ENCODE measurements around the gene C7orf57.

The C7orf57 gene

DNA sequence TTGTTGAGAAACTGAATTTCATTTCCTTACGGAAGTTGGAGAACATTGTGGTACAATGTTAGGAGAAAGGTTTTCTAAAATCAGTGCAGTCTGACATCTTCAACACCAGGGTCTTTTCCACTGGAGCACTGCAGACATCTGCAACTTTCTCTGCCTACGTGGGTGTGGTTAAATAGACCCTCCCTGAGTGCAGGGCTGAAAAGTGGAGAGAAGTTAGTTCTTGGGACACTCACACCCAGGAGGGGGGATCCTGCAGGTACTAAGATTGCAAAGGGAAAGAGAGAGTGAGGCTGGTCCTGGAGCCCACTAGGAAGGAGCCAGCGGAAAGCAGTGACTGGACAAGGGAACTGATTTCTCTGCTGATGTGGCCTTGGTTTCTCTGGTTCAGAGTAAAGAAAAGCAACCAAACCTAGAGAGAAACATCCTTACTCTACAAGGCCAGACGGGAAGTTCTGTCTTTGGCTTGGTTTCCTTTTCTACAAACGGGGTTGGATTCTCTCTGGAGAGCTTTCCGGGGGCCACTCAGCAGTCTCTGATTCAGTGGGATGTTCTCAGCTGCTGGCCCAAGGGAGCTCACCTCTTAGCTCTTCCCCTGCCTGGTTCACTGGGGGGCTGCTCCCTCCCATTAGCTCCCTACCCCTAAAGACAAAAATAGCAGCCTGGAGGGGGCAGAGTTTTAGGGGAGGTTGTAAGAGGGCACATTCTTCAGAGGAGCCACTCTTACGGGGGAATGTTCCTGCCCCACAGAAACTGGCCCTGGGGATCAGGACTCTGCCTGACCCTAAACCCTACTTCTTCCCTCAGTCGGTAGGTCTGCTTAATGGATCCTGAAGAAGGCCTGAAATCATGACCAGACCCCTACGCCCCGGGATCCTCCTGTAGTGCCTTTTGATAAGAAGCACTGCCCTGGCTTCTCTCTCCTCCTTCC lies 56.4 kb downstream of the C7orf57 start:
- no peaks in the 10 kb centered on the region for H3K27me3 ChIP-seq (ENCODE audit: control insufficient read depth in 2 of 2, insufficient read depth in 2 of 2, low read length in 2 of 2)
- H3K9me3 ChIP-seq (ENCODE audit: control insufficient read depth in 2 of 2, low read length in 2 of 2): no peaks in the 10 kb centered on the region
- peaks cover 19 to 21% of the 10 kb centered on the region in 2 donors for H3K36me3 ChIP-seq (ENCODE audit: control insufficient read depth in 2 of 2, insufficient read depth in 2 of 2, low read length in 2 of 2)
- no peak overlapping the region for H3K9ac ChIP-seq (ENCODE audit: low read depth in 1 of 2, low read length in 2 of 2)
- H3K27ac ChIP-seq (ENCODE audit: low read depth in 2 of 2, low read length in 2 of 2): no peak overlapping the region
- no peak overlapping the region for H3K4me3 ChIP-seq (ENCODE audit: low read length in 2 of 2)
- H3K4me1 ChIP-seq (ENCODE audit: control insufficient read depth in 2 of 2, insufficient read depth in 2 of 2, low read length in 2 of 2): peaks cover 21 to 25% of the 10 kb centered on the region in 2 donors

DNA sequence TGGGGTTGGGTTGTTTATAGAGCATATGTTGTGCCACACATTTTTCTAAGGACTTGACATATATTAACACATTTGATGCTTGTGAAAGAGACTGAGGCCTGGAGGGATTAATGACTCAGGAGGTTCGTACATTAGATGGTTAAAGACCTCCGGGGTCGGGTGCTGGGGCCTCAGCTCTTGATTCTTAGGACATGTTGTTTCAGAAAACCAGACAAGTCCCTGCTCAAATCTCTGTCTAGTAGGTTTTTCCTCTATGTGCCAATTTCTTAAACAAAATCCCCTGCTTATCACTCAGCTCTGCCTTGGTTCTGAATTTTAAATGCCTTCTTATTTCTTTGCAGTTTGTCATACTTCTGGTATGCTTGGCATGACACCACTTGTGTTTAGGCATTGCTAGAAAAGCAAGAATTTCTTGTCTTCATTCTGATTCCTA lies 59.5 kb downstream of the C7orf57 start:
- no peak overlapping the region for H3K4me3 ChIP-seq (ENCODE audit: low read length in 2 of 2)
- no peak overlapping the region for H3K27ac ChIP-seq (ENCODE audit: low read depth in 2 of 2, low read length in 2 of 2)
- H3K9me3 ChIP-seq (ENCODE audit: control insufficient read depth in 2 of 2, low read length in 2 of 2): no peaks in the 10 kb centered on the region
- no peaks in the 10 kb centered on the region for H3K27me3 ChIP-seq (ENCODE audit: control insufficient read depth in 2 of 2, insufficient read depth in 2 of 2, low read length in 2 of 2)
- no peak overlapping the region for H3K9ac ChIP-seq (ENCODE audit: low read depth in 1 of 2, low read length in 2 of 2)
- H3K4me1 ChIP-seq (ENCODE audit: control insufficient read depth in 2 of 2, insufficient read depth in 2 of 2, low read length in 2 of 2): peaks cover 5 to 6% of the 10 kb centered on the region in 2 donors
- peaks cover 37 to 41% of the 10 kb centered on the region in 2 donors for H3K36me3 ChIP-seq (ENCODE audit: control insufficient read depth in 2 of 2, insufficient read depth in 2 of 2, low read length in 2 of 2)

DNA sequence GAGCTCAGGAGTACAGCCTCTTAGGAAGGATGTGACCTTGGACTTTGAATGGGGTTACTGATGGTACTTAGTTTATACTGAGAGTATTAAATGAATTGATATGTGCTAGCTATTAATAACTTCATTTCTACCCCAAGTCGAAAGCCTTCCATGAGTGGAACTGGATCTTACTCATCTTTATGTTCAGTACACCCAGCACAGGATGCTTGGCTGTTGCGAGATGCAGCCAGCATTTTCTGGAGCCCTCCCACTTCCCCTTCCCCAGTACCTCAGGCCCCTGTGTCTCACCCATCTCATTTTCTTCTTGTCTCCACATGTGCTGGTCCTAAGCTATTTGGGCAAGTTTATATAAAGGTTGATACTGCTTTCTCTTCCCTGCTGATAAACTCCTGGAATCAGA lies 60.9 kb downstream of the C7orf57 start:
- Histone ChIP-seq H3K9ac (ENCODE audit: low read depth in 1 of 2, low read length in 2 of 2) (no peak overlapping the region), H3K27me3 (ENCODE audit: control insufficient read depth in 2 of 2, insufficient read depth in 2 of 2, low read length in 2 of 2) (no peaks in the 10 kb centered on the region), H3K27ac (ENCODE audit: low read depth in 2 of 2, low read length in 2 of 2) (no peak overlapping the region), H3K9me3 (ENCODE audit: control insufficient read depth in 2 of 2, low read length in 2 of 2) (no peaks in the 10 kb centered on the region), H3K4me1 (ENCODE audit: control insufficient read depth in 2 of 2, insufficient read depth in 2 of 2, low read length in 2 of 2) (no peaks in the 10 kb centered on the region), H3K4me3 (ENCODE audit: low read length in 2 of 2) (no peak overlapping the region), H3K36me3 (ENCODE audit: control insufficient read depth in 2 of 2, insufficient read depth in 2 of 2, low read length in 2 of 2) (peaks cover 41 to 46% of the 10 kb centered on the region in 2 donors)

DNA sequence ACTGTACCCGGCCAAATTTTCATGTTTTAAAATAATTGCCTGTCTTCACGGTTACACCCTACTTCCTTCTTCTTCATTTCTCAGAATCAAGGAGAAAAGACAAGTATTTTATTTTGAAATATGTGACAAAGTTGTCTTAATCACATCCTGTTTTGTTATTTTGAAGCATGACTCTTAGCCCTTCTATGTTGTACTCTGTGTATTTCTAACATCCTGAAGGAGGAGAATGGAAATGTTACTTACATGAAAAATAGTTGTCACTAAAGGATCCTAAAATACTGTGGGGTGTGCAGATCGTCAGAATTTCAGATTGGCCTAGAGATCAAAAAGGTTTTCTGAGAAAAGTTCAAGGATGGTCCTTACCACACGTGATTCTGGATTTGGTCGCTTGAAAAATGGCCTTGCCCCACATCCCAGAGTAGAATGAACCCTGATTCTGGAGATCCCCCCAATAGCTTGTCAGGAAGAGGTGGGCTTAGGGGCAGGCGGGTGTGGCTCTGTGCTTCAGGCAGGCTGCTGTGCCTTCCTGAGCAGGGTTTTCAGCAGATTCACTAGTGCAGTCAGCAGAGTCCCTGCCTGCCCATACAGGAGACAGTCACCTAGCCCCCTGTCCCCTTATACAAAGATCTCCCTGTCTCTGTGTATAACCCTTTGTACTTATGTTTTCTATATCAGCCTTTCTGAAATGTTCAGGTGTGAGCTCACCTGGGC lies 62.3 kb downstream of the C7orf57 start:
- Histone ChIP-seq H3K36me3 (ENCODE audit: control insufficient read depth in 2 of 2, insufficient read depth in 2 of 2, low read length in 2 of 2) (peaks cover 47 to 56% of the 10 kb centered on the region in 2 donors), H3K27me3 (ENCODE audit: control insufficient read depth in 2 of 2, insufficient read depth in 2 of 2, low read length in 2 of 2) (no peaks in the 10 kb centered on the region), H3K4me1 (ENCODE audit: control insufficient read depth in 2 of 2, insufficient read depth in 2 of 2, low read length in 2 of 2) (no peaks in the 10 kb centered on the region), H3K9me3 (ENCODE audit: control insufficient read depth in 2 of 2, low read length in 2 of 2) (no peaks in the 10 kb centered on the region), H3K27ac (ENCODE audit: low read depth in 2 of 2, low read length in 2 of 2) (peak overlapping the region in 1 of 2 donors; percentile 26), H3K4me3 (ENCODE audit: low read length in 2 of 2) (peak overlapping the region in 1 of 2 donors; percentile 31), H3K9ac (ENCODE audit: low read depth in 1 of 2, low read length in 2 of 2) (no peak overlapping the region)

DNA sequence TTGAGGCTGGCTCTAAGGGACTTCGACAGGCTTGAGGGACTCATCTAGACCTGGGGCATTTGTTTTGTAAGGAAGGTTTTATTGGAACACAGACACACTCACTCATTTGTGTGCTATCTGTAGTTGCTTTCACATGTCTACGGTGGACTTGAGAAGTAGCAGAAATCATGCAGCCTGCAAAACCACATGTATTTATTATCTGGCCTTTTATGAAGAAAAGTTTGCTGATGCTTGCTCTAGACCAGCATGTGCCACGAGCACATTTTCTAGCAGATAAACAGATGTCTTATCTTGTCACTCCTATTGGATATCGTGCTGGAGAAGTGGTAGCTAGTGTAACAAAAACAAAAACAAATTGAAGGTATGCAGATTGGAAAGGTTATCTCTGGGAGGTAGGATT lies 63.5 kb downstream of the C7orf57 start:
- H3K4me1 ChIP-seq (ENCODE audit: control insufficient read depth in 2 of 2, insufficient read depth in 2 of 2, low read length in 2 of 2): no peaks in the 10 kb centered on the region
- H3K9ac ChIP-seq (ENCODE audit: low read depth in 1 of 2, low read length in 2 of 2): no peak overlapping the region
- H3K9me3 ChIP-seq (ENCODE audit: control insufficient read depth in 2 of 2, low read length in 2 of 2): no peaks in the 10 kb centered on the region
- no peak overlapping the region for H3K4me3 ChIP-seq (ENCODE audit: low read length in 2 of 2)
- H3K27me3 ChIP-seq (ENCODE audit: control insufficient read depth in 2 of 2, insufficient read depth in 2 of 2, low read length in 2 of 2): no peaks in the 10 kb centered on the region
- H3K36me3 ChIP-seq (ENCODE audit: control insufficient read depth in 2 of 2, insufficient read depth in 2 of 2, low read length in 2 of 2): peaks cover 49 to 60% of the 10 kb centered on the region in 2 donors
- no peak overlapping the region for H3K27ac ChIP-seq (ENCODE audit: low read depth in 2 of 2, low read length in 2 of 2)

DNA sequence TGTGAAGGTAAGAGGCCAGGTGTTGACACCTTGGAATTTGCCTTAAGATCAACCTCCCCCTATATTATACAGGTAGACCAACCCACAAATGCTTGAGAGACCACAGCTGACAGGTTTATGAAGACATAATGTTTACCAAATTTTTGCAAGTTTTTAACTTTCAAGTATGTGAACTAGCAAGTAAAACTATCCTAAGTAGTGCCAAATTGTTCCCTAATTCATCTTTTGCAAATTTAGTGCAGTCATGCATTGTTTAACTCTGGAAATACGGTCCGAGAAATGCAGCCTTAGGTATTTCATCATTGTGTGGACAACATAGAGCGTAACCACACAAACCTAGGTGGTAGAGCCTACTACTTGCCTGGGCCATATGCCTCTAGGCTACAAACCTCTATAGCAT lies 64.4 kb downstream of the C7orf57 start:
- Histone ChIP-seq H3K36me3 (ENCODE audit: control insufficient read depth in 2 of 2, insufficient read depth in 2 of 2, low read length in 2 of 2) (peaks cover 51 to 57% of the 10 kb centered on the region in 2 donors), H3K4me1 (ENCODE audit: control insufficient read depth in 2 of 2, insufficient read depth in 2 of 2, low read length in 2 of 2) (no peaks in the 10 kb centered on the region), H3K9ac (ENCODE audit: low read depth in 1 of 2, low read length in 2 of 2) (no peak overlapping the region), H3K9me3 (ENCODE audit: control insufficient read depth in 2 of 2, low read length in 2 of 2) (no peaks in the 10 kb centered on the region), H3K4me3 (ENCODE audit: low read length in 2 of 2) (no peak overlapping the region), H3K27me3 (ENCODE audit: control insufficient read depth in 2 of 2, insufficient read depth in 2 of 2, low read length in 2 of 2) (no peaks in the 10 kb centered on the region), H3K27ac (ENCODE audit: low read depth in 2 of 2, low read length in 2 of 2) (no peak overlapping the region)

DNA sequence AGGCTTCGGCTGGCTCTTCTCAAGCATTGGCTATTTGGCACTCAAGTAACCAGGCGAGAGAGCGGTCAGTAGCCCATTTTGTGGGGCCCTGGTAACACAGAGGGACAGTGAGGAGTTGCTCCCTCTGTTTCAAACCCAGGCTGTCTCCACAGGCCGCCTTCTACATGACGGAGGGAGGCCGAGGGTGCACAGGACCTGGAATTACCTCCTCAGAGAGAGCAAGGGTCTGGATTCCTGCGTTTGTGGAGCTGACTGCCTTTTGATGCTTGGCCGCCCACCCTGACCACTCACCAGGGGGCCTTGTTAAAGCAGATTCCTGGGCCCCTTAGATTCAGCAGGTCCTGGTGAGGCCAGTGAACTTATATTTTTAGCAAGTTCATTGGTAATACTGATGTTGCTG lies 66.0 kb downstream of the C7orf57 start:
- no peaks in the 10 kb centered on the region for H3K27me3 ChIP-seq (ENCODE audit: control insufficient read depth in 2 of 2, insufficient read depth in 2 of 2, low read length in 2 of 2)
- H3K9ac ChIP-seq (ENCODE audit: low read depth in 1 of 2, low read length in 2 of 2): no peak overlapping the region
- no peaks in the 10 kb centered on the region for H3K9me3 ChIP-seq (ENCODE audit: control insufficient read depth in 2 of 2, low read length in 2 of 2)
- no peak overlapping the region for H3K27ac ChIP-seq (ENCODE audit: low read depth in 2 of 2, low read length in 2 of 2)
- H3K4me3 ChIP-seq (ENCODE audit: low read length in 2 of 2): no peak overlapping the region
- H3K4me1 ChIP-seq (ENCODE audit: control insufficient read depth in 2 of 2, insufficient read depth in 2 of 2, low read length in 2 of 2): no peaks in the 10 kb centered on the region
- H3K36me3 ChIP-seq (ENCODE audit: control insufficient read depth in 2 of 2, insufficient read depth in 2 of 2, low read length in 2 of 2): peaks cover 46 to 62% of the 10 kb centered on the region in 2 donors

DNA sequence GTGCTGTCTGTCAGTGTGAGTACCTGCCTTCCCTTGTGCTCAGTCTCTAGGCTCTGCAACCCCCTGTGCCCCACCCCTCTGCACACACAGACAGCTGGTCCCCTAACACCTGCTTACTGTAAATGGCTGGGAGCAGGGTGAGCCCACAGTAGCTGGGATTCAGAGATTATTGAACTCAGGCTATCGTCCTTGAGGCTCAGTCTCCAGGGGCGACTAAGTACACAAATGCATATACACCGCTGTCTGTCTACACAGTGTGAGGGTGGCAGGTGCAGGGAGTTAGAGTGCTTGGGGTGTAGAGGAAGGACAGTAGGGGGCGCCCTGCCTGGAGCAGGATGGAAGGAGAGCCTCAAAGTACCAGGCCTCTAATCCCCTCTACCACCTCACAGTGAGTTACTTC lies 66.6 kb downstream of the C7orf57 start:
- Histone ChIP-seq H3K9ac (ENCODE audit: low read depth in 1 of 2, low read length in 2 of 2) (no peak overlapping the region), H3K27me3 (ENCODE audit: control insufficient read depth in 2 of 2, insufficient read depth in 2 of 2, low read length in 2 of 2) (no peaks in the 10 kb centered on the region), H3K27ac (ENCODE audit: low read depth in 2 of 2, low read length in 2 of 2) (no peak overlapping the region), H3K9me3 (ENCODE audit: control insufficient read depth in 2 of 2, low read length in 2 of 2) (no peaks in the 10 kb centered on the region), H3K4me3 (ENCODE audit: low read length in 2 of 2) (no peak overlapping the region), H3K36me3 (ENCODE audit: control insufficient read depth in 2 of 2, insufficient read depth in 2 of 2, low read length in 2 of 2) (peaks cover 51 to 66% of the 10 kb centered on the region in 2 donors), H3K4me1 (ENCODE audit: control insufficient read depth in 2 of 2, insufficient read depth in 2 of 2, low read length in 2 of 2) (no peaks in the 10 kb centered on the region)

DNA sequence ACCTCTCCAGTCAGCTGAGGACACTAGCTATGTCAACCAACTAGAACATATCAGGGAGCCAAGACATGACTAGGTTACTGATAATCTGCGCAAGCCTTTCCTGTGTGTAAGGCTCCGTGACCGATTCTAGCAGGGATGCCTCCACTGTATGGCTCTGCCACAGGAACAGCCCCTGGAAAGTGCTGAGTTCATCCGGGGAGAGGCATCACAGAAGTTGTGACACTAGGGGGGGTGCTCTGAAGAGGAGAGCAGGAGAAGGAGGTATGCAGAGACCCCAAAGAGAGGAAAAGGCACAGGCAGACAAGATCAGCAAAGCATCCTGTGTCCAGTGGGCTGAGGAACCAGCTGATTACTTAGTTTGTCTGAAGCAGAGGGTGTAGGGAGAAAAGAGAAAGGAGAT lies 67.2 kb downstream of the C7orf57 start:
- H3K9ac ChIP-seq (ENCODE audit: low read depth in 1 of 2, low read length in 2 of 2): no peak overlapping the region
- H3K4me3 ChIP-seq (ENCODE audit: low read length in 2 of 2): no peak overlapping the region
- H3K27me3 ChIP-seq (ENCODE audit: control insufficient read depth in 2 of 2, insufficient read depth in 2 of 2, low read length in 2 of 2): no peaks in the 10 kb centered on the region
- no peaks in the 10 kb centered on the region for H3K4me1 ChIP-seq (ENCODE audit: control insufficient read depth in 2 of 2, insufficient read depth in 2 of 2, low read length in 2 of 2)
- H3K36me3 ChIP-seq (ENCODE audit: control insufficient read depth in 2 of 2, insufficient read depth in 2 of 2, low read length in 2 of 2): peaks cover 57 to 69% of the 10 kb centered on the region in 2 donors
- H3K9me3 ChIP-seq (ENCODE audit: control insufficient read depth in 2 of 2, low read length in 2 of 2): no peaks in the 10 kb centered on the region
- no peak overlapping the region for H3K27ac ChIP-seq (ENCODE audit: low read depth in 2 of 2, low read length in 2 of 2)

DNA sequence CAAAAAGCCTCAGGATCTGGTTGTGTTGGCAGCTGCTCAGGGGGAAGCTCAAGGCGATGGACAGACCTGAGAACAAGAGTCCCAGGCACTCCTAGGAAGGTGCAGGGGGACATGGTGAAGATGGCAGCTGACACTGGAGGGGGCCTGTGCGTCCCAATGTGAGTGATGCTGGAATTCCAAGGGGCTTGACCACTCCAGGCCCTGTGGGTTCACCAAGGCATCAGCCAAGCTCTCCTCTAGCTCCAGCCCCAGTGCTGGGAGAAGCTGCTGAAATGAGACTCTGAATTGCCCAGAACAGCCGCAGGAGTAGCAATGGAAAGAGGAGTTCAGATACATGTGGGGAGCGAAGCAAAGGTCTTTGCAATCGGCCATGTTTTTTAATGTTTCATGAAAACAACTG lies 69.7 kb downstream of the C7orf57 start:
- Histone ChIP-seq H3K9me3 (ENCODE audit: control insufficient read depth in 2 of 2, low read length in 2 of 2) (no peaks in the 10 kb centered on the region), H3K36me3 (ENCODE audit: control insufficient read depth in 2 of 2, insufficient read depth in 2 of 2, low read length in 2 of 2) (peaks cover 54 to 61% of the 10 kb centered on the region in 2 donors), H3K9ac (ENCODE audit: low read depth in 1 of 2, low read length in 2 of 2) (no peak overlapping the region), H3K4me3 (ENCODE audit: low read length in 2 of 2) (no peak overlapping the region), H3K27ac (ENCODE audit: low read depth in 2 of 2, low read length in 2 of 2) (no peak overlapping the region), H3K27me3 (ENCODE audit: control insufficient read depth in 2 of 2, insufficient read depth in 2 of 2, low read length in 2 of 2) (no peaks in the 10 kb centered on the region), H3K4me1 (ENCODE audit: control insufficient read depth in 2 of 2, insufficient read depth in 2 of 2, low read length in 2 of 2) (no peaks in the 10 kb centered on the region)

Data from mucosa of rectum (tissue), 2 donors.